Inferior parietal cortex (tissue), 1 donor: Measurements from ENCODE around the gene P2RX4.
"Not testable (repeated sequence)": the region's sequence is repeated elsewhere in the genome, so short reads cannot be mapped to it uniquely, and the experiment has no call there.

Experiments used
- DNase-seq: peaks from one replicate; pipeline ENCODE4 v3.0.0-alpha.2; 2016; ENCODE audit errors: extremely low spot score

Gene P2RX4

GRCh38 chr12:121241156-121241970, 31.4 kb downstream of the P2RX4 start:
- no peak for DNase-seq

DNA sequence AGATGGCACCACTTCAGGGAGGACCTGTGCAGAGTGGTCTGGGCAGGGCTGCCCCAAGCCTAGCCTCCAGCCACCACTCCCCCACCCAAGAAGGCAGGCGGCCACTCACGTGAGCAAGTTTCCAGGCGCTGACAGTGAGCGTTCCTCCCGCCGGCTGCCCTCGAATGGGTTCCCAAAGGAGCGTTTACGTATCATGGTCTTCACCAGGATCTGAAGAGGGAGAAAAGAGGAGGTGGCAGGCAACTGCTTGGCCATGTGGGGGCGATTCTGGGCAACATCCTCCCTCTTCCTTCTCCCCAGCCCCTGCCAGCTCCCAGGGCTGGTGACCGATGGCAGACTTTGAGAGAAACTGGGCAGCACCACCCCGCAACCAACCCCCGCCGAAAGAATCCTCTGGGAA, 35.1 kb downstream of the P2RX4 start:
- DNase-seq: no peak

GRCh38 chr12:121245951-121246350, 36.0 kb downstream of the P2RX4 start:
- no peak for DNase-seq

GRCh38 chr12:121246893-121247557, 37.1 kb downstream of the P2RX4 start:
- DNase-seq: no peak

DNA sequence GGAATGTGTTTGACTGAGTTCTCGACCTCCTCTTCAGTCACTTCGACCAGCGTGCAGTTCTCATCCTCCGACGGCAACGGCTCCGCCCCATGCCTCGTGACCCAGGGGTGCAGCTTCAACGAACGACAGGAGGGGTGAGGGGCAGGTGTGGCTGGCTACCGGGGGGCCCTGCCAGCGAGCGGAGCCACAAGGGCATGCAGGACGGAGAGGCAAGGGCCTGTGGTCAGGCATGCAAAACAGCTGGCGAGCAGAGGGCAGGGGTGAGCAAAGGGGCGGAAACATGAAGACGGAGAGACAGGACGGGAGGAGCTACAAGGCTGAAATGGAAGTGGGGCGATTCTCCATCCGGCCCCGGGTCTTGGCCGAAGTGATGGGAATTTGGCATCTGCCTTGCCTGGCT, 38.7 kb downstream of the P2RX4 start:
- DNase-seq: no peak

GRCh38 chr12:121250359-121250758, 40.4 kb downstream of the P2RX4 start:
- no peak for DNase-seq

GRCh38 chr12:121251838-121252237, 41.9 kb downstream of the P2RX4 start:
- DNase-seq: no peak

DNA sequence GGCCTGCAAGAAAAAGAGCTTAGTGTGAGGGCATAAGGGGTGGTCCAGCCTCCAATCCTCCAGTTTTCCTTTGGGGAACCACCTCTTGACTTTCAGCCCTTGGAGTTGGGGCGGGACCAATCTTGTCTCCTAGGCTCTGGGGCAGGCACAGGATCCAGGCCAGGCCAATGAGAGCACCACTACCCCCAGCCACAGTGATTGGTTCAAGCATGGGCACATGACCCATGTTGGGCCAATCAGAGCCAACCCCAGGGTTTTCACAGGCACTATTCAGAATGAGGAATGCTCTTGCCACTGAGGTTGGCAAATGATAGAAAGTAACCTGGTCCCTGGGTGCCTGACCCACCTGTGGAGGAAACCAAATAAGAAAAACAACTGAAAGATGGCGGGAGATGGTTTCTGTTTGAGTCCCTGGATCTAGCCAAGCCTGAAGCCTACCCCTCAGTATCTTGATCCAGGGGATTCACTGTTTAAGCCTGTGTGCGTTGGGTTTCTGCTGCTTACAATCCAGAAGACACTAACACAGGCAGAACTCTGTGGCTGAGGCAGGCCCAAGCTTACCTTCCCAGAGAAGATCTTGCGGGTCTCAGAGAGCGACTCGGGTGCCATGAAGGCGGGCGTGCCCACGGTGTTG, 42.9 kb downstream of the P2RX4 start:
- no peak for DNase-seq

DNA sequence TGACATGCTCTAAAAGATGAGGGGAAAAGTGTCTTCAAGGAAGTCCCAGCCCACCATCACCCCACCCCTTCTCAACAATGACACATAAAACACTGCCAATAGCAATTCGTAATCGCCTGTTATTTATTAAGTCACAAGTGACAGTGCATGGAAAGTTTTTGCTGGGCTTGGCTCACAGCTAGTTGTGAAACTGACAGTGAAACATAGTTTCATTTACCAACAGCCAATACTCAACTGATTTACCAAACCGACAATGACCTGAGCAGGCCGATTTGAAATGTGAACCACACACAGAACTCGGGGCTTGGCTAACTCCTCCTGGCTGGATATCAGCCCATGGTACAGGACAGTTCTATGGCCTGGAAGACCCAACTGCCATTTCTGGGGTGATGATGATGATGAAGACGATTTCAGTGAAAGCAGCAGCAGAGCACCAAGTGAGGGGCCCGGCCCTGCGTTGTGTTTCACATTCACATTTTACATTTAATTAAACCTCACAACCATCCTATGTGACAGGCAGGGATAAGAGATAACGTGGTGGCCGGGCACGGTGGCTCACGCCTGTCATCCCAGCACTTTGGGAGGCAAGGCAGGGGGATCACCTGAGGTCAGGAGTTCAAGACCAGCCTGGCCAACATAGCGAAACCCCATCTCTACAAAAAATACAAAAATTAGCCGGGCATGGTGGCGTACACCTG, 43.9 kb downstream of the P2RX4 start:
- DNase-seq: no peak

GRCh38 chr12:121255433-121255832, 45.5 kb downstream of the P2RX4 start:
- no peak for DNase-seq

GRCh38 chr12:121257704-121258449, 47.9 kb downstream of the P2RX4 start:
- DNase-seq: not testable (repeated sequence)

DNA sequence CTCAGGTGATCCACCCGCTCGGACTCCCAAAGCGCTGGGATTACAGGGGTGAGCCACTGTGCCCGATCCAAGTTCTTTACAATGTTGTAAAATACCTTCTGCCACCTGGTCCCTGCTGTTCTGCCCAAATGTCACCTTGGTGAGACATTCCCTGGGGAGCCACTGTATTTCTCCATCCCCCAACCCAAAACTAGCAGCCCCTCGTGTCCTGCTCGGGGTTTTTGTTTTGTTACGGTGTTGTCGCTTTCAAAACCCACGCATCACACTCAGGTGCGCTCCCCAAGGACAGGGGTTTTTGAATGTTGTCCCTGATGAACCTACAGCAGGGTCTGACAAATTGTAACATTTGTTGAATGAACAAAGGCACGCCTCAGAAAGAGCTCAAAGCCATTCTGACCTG, 49.1 kb downstream of the P2RX4 start:
- no peak for DNase-seq

- DNase-seq: no peak
Measured at GRCh38 chr12:121260091-121260490, 50.2 kb downstream of the P2RX4 start.

DNA sequence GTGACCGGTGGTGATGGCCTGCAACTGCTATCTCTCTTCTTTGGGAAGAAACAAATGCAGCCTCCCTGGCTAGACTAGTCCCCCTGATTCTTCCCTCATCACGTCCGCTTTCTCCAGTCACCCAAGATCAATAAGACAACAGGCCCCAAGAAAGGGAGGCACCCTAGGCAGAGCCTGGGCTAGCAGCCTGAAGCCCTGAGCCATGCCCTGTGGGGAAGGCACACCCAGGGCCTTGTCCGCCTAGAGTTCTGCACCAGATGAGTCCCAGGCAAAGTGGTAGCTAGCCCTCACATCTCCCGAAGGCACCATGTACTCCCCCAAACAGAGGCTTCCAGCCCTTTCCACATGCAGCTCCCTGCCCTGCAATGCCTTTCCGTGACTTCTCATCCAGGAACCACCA, 51.5 kb downstream of the P2RX4 start:
- no peak for DNase-seq

- DNase-seq: no peak
Measured at GRCh38 chr12:121263206-121263935, 53.4 kb downstream of the P2RX4 start.

DNA sequence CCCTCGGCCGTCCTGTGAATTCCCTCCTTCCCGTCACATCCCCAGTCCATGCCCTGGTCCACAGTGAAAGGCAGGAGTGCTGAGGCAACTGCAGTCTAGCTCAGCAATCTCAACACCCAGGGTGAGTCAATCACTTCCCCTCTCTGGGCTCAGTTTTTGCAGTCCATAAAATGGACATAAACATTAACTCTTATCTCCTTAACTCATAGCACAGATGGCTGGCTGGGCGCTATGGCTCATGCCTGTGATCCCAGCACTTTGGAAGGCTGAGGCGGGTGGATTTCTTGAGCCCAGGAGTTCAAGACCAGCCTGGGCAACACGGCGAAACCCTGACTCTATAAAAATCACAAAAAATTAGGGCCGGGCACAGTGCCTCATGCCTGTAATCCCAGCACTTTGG, 54.2 kb downstream of the P2RX4 start:
- DNase-seq: no peak

GRCh38 chr12:121264951-121265515, 55.1 kb downstream of the P2RX4 start:
- DNase-seq: no peak

DNA sequence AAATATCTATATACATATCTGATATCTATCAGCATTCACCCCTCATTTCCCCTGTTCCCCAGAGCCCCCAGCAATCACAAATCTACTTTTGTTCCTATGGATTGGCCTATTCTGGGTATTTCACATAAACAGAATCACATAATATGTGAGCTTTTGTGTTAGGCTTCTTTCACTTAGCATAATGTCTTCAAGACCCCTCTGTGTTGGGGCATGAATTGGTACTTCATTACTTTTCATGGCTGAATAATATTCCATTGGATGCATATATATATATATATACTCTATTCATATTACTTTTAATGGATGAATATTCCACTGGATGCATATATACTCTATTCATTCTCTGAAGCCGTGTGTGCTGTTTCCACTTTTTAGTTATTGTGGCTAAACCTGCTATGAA, 57.9 kb downstream of the P2RX4 start:
- DNase-seq: no peak

GRCh38 chr12:121273364-121273896, 63.5 kb downstream of the P2RX4 start:
- DNase-seq: no peak

DNA sequence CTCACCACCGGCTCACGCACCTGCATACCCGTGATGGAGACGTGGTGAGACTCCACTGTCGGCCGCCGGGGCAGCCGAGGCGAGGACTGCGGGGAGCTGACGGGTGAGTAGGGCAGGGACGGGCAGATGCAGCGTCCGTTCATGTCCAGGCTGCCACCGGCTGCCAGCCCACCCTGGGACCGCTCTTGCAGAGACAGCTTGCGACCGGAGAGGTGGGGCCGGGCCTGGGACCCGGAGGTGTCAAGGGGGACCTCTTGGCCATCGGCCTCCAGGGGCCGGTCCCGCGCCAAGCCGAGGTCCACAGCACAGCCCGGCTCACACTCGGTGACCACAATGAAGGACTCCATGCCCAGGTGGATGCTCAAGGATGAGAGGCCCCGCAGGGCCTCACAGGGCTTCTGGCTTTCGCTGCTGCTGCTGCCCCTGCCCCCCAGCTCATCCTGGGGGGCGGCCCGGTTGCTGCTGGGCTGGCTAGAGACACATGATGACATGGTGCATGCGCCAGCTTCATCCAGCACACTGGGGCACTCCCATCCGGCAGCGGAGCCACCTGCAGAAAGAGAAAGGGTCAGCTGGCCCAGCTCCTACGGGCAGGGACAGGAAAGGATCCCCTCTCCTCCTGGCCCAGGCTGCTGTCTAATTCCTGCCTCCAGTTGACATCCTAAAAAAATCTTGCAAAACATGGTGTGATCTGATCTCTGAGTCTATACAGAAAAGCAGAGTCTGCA, 64.3 kb downstream of the P2RX4 start:
- DNase-seq: no peak
